ENCODE measurements around the gene DPH3.

DPH3 gene

GRCh38 chr3:16233806-16234205 is 30.9 kb downstream of the DPH3 start:
- DNase-seq (ENCODE audit: low spot score) = no peak

GRCh38 chr3:16231983-16232382 is 32.8 kb downstream of the DPH3 start:
- no peak for DNase-seq (ENCODE audit: low spot score)

GRCh38 chr3:16229681-16230080 is 35.1 kb downstream of the DPH3 start:
- DNase-seq (ENCODE audit: low spot score) = no peak

- no peak for DNase-seq (ENCODE audit: low spot score)
These were observed 37.2 kb downstream of the DPH3 start for GRCh38 chr3:16227566-16227965.

GRCh38 chr3:16224325-16224724 is 40.4 kb downstream of the DPH3 start:
- DNase-seq (ENCODE audit: low spot score) = no peak

GRCh38 chr3:16222547-16222946 is 42.2 kb downstream of the DPH3 start:
- DNase-seq (ENCODE audit: low spot score) = no peak

- DNase-seq (ENCODE audit: low spot score) = no peak
These were observed 42.8 kb downstream of the DPH3 start for GRCh38 chr3:16221990-16222389.

- DNase-seq (ENCODE audit: low spot score) = no peak
These were observed 45.0 kb downstream of the DPH3 start for GRCh38 chr3:16219777-16220176.

DNA sequence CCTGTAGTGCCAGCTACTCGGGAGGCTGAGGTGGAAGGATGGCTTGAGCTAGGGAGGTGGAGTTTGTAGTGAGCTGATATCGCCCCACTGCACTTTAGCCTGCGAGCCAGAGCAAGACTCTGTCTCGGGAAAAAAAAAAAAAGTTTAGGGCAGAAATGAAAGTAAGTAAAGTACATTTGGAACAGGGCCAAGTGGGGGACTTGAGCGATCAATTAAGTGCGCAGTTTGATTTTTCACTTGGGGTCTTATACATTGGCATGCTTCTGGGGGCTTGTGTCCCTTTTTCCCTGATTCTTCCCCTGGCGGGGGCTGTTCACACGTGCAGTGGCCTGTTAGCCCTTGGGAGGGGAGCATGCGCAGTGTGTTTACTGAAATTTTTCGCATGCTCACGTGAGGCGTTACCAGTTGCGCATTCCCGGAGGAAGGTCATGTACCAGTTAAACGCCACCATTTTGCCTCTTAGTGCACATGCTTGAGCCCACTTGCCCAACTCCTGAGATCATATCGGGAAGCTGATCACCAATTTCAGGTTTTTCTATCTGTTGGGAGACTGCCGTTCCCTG is 48.3 kb downstream of the DPH3 start:
- no peak for DNase-seq (ENCODE audit: low spot score)

DNA sequence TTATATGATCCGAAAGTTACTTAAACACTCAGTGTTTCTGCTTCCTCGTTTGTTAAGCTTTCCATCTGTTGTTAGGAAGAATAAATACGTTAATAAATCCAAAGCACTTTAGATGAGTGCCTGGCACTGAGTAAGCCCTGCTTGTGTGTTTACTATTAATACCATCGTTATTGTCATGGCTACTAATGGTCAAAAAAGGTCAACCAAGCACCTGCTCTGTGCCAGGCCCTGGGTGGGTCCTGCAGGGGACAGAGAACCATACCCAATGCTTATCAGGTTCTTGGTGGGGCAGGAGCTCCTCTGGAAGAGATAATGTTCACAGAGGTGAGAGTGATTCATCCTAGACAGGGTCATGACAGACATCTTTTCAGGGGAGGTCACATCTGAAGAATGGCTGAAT is 50.4 kb downstream of the DPH3 start:
- no peak for DNase-seq (ENCODE audit: low spot score)

GRCh38 chr3:16211176-16211904 is 53.4 kb downstream of the DPH3 start:
- DNase-seq (ENCODE audit: low spot score) = peak; percentile 44

Measured in AG08396 (cell line).